ENCODE results near the gene KPTN.

The KPTN gene

DNA sequence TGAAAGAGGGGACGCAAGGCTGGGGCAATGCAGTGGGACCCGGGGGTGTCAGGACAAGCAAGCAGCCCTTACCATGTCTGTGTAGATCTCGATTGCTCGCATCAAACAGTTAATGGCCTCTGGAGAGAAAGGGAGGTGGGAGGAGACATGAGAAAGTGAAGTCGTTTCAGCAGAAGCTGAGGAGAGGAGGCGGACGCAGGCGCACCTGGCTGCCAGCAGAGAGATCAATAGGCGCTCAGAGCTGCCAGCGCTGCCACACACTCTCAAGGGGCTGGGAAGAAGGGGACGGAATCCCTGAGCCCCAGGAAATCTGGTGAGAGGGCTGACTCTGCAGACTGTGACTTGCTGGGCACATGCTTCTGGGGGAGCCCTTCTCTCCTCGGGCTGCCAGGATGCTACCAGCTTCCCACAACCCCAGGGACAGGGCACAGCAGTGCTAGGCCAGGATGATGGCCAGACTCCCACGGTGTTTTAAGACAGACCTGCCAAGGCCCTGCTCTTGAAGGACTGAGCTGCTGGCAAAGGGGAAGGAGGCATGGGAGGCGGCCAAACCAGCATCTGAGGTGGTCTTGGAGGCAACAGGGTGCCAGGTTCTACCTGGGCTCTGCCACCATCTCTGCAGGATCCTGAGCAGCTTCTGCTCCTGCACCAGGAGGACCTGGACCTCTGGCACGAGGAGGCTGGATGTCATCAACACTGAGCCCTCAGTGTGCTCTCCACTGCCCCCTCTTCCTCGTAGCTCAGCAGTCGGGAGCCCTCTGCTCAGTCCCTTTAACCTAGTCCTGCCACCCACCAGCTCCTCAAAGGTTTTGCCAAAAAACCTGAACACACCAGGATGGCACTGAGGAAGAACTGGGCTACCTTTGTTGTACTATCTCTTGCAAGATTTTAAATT is 11.7 kb upstream of the KPTN start:
- no peaks in the 10 kb centered on the region for H3K27me3 Mint-ChIP-seq (ENCODE audit: low read depth)
- H3K4me3 Mint-ChIP-seq = no peak overlapping the region
- H3K36me3 Mint-ChIP-seq (ENCODE audit: low read depth) = no peaks in the 10 kb centered on the region
- no peak overlapping the region for H3K27ac Mint-ChIP-seq
- H3K4me1 Mint-ChIP-seq = peaks cover 9% of the 10 kb centered on the region
- TF ChIP-seq, protein P1, sequence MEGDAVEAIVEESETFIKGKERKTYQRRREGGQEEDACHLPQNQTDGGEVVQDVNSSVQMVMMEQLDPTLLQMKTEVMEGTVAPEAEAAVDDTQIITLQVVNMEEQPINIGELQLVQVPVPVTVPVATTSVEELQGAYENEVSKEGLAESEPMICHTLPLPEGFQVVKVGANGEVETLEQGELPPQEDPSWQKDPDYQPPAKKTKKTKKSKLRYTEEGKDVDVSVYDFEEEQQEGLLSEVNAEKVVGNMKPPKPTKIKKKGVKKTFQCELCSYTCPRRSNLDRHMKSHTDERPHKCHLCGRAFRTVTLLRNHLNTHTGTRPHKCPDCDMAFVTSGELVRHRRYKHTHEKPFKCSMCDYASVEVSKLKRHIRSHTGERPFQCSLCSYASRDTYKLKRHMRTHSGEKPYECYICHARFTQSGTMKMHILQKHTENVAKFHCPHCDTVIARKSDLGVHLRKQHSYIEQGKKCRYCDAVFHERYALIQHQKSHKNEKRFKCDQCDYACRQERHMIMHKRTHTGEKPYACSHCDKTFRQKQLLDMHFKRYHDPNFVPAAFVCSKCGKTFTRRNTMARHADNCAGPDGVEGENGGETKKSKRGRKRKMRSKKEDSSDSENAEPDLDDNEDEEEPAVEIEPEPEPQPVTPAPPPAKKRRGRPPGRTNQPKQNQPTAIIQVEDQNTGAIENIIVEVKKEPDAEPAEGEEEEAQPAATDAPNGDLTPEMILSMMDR (IDR thresholded peaks at IDR 0.05; ENCODE audit: unreplicated experiment in 3 of 3) = no peak
- no peaks in the 10 kb centered on the region for H3K9me3 Mint-ChIP-seq

DNA sequence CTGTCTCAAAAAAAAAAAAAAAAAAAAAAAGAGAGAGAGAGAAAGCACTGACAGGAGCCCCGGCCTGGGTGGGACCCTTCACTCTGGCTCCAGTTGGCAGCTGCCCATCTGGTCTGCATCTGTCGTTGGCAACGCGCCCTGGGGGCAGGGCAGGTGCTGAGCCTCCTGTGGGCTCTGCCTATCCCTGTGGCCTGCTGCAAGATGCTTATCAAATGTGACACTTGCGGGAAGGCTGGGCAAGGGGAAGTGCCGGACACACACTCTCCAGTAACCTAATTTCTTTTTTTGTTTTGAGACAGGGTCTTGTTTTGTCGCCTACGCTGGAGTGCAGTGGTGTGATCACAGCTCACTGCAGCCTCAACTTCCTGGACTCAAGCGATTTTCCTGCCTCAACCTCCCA is 10.7 kb upstream of the KPTN start:
- Mint-ChIP-seq H3K27ac (no peak overlapping the region), H3K9me3 (no peaks in the 10 kb centered on the region), H3K27me3 (ENCODE audit: low read depth) (no peaks in the 10 kb centered on the region), H3K4me3 (no peak overlapping the region), H3K4me1 (peaks cover 9% of the 10 kb centered on the region), H3K36me3 (ENCODE audit: low read depth) (peaks cover 6% of the 10 kb centered on the region)
- TF ChIP-seq, protein P1 (IDR thresholded peaks at IDR 0.05; ENCODE audit: unreplicated experiment in 3 of 3) = no peak

DNA sequence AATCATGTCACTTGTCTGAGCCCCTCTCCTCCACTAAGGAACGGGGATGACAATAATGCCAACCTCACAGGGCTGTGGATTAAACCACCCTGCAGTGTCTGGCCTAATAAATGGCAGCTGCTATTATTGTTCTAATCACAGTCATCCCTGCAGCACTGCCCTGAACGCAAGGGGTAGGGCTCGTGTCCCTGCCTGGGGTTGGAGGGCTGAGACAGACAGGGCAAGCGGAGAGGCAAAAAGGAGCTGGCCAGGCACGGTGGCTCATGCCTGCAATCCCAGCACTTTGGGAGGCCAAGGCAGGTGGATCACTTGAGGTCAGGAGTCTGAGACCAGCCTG is 10.2 kb upstream of the KPTN start:
- Mint-ChIP-seq H3K4me1 (peaks cover 9% of the 10 kb centered on the region), H3K4me3 (no peak overlapping the region), H3K9me3 (no peaks in the 10 kb centered on the region), H3K36me3 (ENCODE audit: low read depth) (peaks cover 10% of the 10 kb centered on the region), H3K27me3 (ENCODE audit: low read depth) (no peaks in the 10 kb centered on the region), H3K27ac (no peak overlapping the region)
- TF ChIP-seq, protein P1 (IDR thresholded peaks at IDR 0.05; ENCODE audit: unreplicated experiment in 3 of 3) = no peak

DNA sequence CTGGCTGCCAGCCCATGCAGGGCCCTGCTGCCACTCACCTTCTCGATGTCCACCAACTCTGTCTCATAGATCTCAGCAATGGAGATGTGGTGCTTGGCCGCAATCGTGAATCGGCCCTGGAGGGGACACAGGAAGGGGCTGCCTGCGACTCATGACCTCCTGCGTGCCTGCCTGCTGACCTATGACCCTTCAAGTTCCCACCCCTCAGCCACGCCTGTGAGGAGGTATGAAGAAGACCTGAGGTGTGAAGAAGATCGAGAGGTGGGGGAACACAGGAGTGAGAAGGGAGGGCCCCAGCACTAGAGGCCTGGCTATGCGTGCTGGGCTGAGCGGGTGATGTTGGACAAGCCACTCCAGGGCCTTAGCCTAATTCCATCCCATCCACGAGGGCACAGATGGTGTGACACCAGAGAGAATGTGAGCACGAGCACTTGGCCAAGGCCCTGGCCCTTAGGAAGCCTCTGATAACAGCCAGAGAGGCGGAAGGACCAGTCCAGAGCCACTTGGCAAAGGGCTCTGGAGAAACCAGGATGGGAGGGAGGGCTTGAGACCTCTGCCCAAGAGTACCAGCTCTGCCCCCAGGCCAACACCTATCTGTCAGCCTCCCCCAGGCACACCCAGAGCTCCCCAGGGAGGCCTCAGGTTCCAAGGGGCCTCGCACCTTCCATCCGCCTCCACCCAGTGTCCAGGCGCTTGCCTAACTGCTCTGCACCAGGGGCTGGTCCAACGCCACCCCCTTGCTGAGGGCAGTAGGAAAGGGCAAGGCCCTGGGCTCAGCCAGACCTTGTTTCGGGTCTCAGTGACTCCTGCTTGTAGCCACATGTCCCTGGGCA is 9.6 kb upstream of the KPTN start:
- Mint-ChIP-seq H3K4me3 (no peak overlapping the region), H3K9me3 (no peaks in the 10 kb centered on the region), H3K4me1 (peaks cover 9% of the 10 kb centered on the region), H3K27me3 (ENCODE audit: low read depth) (no peaks in the 10 kb centered on the region), H3K27ac (no peak overlapping the region), H3K36me3 (ENCODE audit: low read depth) (peaks cover 10% of the 10 kb centered on the region)
- TF ChIP-seq, protein P1 (IDR thresholded peaks at IDR 0.05; ENCODE audit: unreplicated experiment in 3 of 3) = no peak

DNA sequence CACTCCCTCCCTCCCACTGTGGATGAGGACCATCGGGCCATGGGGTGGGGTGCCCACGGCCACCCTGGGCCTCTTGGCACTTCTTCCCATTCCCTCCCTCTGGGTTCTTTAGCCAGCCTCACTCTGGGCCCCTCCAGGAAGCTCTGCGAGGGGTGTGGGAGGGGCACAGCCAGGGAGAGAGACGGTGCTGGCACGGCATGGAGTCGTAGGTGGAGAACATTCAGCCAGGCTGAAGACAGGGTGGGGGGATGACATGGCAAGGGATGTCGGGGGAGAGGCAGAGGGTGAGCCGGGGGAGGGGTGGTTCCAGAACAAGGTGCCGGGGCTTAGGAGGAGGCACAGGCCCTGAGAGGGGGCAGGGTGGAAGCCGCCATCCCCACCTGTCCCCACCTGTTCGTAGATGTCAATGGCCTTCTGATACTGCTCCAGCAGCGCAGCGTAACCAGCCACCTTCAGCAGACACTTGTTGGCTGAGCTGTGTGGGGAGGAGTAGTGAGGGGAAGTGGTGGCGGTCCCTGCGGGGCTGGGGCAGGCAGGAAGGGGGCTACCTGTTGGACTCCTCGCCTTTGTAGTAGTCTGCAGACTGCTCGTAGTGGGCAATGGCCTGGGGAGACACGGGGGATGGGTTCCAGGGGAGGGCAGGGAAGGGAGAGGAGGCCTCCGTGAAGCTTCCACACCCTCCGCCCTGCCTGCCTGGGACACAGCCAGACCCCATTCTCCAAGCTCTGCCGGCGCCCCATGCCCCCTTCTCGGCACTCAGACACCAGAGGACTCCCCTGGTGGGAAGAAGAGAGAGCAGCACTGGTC is 8.8 kb upstream of the KPTN start:
- Mint-ChIP-seq H3K27me3 (ENCODE audit: low read depth) (no peaks in the 10 kb centered on the region), H3K27ac (no peak overlapping the region), H3K9me3 (no peaks in the 10 kb centered on the region)

More for the DNA sequence above, 8.8 kb upstream of the KPTN start:
- H3K4me1 Mint-ChIP-seq = peaks cover 9% of the 10 kb centered on the region
- no peak overlapping the region for H3K4me3 Mint-ChIP-seq
- TF ChIP-seq, protein P1 (IDR thresholded peaks at IDR 0.05; ENCODE audit: unreplicated experiment in 3 of 3) = no peak
- H3K36me3 Mint-ChIP-seq (ENCODE audit: low read depth) = peaks cover 10% of the 10 kb centered on the region

All from nephron (organoid).